HG03066 (cell line): ENCODE results near the gene DLG2.
A peak's percentile ranks its signal among the peaks of the same experiment; 100 is the strongest.

Experiments
- ATAC-seq: cut with Tn5 transposase; IDR thresholded peaks from one replicate; pipeline ENCODE4 v1.9.1; 2021; ENCODE audit warnings: low read depth; ENCODE audit not compliant: unreplicated experiment

The DLG2 gene

GRCh38 chr11:84628871-84629620, 998.1 kb downstream of the DLG2 start:
- no peak for ATAC-seq

- ATAC-seq = no peak
Observed at GRCh38 chr11:84626256-84626655, 1000.9 kb downstream of the DLG2 start.

- no peak for ATAC-seq
Observed at GRCh38 chr11:84612645-84613044, 1014.5 kb downstream of the DLG2 start.

GRCh38 chr11:84608837-84609196, 1018.3 kb downstream of the DLG2 start:
- no peak for ATAC-seq

GRCh38 chr11:84607975-84608836, 1018.9 kb downstream of the DLG2 start:
- no peak for ATAC-seq

DNA sequence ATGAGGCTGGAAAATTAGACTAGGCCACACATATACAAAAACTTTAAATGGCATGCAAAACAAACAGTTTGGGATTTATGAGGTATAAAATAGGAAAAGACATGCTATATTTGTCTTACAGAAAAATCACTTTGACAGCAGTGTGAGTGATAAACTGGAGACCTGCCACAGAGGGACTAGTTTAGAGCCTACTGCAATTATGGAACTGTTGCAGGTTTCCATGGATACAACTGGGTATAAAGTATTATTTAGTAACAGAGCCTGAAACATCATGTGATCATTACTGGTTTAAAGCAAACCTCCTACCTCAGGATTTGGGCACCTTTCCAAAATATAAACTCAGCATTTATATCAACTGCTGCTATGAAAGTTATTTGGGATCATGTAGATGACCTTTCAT, 1032.5 kb downstream of the DLG2 start:
- no peak for ATAC-seq

GRCh38 chr11:84590106-84590505, 1037.0 kb downstream of the DLG2 start:
- ATAC-seq = no peak

GRCh38 chr11:84588131-84588829, 1038.9 kb downstream of the DLG2 start:
- no peak for ATAC-seq

- ATAC-seq = no peak
Observed at GRCh38 chr11:84583106-84583505, 1044.0 kb downstream of the DLG2 start.

- no peak for ATAC-seq
Observed at GRCh38 chr11:84581083-84581482, 1046.1 kb downstream of the DLG2 start.

DNA sequence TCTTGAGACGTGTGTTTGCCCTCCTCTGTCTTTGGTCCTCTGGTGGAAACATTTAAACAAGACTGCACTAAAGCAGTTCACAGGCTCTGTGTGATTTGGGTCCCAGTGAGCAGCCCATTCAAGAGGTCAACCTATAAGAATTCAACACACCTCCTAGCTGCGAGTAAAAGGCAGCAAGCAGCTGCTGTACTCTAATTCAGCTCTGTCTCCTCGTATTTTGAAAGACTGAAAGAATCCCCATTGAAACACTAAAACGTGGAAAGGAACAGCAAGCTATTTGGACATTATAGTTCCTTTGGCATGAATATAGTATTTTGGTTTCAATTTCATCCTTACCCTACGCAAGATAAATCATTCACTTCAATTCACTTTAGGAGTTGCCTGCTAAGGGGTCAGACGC, 1046.7 kb downstream of the DLG2 start:
- no peak for ATAC-seq

- ATAC-seq = no peak
Observed at GRCh38 chr11:84573868-84574267, 1053.3 kb downstream of the DLG2 start.

DNA sequence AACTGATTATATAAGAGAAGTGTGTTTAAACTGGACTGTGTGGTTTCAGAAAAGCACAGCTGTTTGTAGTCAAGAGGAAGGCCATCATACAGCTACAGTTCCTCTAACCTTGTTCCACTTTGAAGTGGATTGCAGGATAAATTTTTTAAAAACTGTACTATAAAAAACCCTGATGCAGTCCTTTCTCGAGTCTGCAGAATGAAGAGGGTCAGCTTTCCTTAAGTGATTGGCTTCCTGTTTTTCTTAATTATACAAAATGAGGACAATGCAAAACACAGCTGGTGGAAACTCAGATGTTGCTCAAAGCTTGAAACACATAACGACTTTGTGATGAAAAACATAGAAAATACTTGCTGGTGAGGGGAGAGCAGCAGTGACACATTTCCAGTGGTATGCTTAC, 1060.5 kb downstream of the DLG2 start:
- no peak for ATAC-seq

- ATAC-seq = no peak
Observed at GRCh38 chr11:84564867-84565184, 1062.3 kb downstream of the DLG2 start.

DNA sequence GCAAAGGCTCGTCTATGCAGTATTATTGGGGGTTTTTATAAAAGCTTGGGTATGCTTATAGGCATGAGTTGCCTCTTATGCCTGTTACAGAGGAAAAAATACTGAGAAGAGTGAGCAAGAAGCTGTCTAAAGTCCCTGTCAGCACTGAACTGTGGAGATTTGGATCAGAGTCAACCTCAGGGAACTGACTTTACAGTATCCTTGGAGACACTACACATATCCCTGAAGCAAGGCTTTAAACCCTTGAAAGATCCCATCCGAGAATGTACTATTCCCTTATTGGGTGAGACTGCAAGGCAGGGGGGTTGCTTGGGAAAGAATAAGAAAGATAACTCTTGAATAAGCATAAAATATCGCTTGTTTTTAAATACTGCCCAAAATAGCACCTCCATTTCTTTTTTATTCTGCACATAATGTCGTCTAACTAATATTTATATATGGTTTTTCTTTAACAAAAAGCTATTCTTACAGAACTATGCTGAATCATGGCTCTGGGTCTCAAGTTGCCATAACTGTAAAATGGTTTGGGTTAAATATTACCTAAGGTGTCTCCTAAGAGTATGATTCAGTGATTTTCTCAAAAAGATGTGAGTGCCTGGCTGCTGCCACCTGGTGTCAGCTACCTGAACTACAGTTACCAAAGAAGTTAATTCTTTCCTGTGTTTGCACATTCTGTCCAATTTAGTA, 1062.8 kb downstream of the DLG2 start:
- ATAC-seq = peak; percentile 80

- ATAC-seq = no peak
Observed at GRCh38 chr11:84563356-84563755, 1063.8 kb downstream of the DLG2 start.

GRCh38 chr11:84560206-84560605, 1066.9 kb downstream of the DLG2 start:
- ATAC-seq = no peak

DNA sequence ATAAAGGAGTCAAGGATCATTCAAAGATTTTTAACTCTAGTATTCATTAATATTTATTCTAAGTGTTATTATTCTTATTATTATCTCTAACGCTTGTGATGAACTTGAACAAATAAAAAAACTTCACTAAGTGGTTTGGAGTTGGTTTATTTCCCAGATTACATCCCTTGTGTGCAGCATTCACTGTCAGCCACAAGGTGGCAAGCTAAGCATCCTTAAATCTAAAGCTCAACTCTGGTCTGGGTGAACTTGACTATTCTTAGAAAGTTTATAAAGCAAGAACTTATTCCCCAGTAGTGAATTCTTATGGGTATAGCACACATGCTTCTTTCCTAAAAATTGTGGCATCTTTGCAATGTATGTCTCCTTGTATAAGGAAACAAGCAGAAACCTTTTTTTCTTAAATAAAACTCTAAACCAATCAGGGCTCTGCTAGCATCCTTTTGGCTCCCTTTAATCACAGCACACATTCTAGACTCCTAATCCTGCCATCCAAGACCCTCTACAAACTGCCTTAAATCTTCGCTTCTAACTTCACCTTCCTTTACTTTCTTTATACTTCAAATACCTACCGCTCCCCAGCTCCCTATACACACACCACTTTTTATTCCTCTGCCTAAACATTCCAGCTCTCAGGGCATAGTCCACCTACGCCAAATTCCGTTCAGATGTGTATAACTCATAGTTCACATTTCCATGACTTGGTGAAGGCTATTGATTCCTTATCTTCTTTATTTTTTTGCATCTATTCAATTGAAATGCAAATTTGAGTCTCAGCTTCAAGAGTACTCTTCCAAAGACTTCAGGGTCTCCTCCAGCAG, 1068.8 kb downstream of the DLG2 start:
- ATAC-seq = peak; percentile 91

DNA sequence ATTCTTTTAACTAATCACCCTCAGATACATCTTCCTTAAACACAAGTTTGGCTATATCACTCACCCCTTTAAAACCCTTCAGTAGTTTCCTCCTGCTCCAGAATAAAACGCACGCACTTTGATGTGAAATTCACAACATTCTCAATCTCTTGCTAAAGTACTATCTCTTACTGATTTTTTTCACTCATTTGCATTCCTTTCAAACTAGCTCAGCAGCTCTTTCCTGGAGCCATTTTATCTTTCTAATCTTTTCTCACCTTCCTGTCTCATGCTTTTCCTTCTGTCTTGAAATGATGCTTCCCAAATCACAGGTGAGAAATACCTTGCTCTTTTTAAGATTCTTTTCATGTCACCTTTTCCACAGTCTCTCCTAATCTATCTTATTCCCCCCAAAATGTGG, 1074.4 kb downstream of the DLG2 start:
- ATAC-seq = no peak

GRCh38 chr11:84549217-84549616, 1077.9 kb downstream of the DLG2 start:
- ATAC-seq = peak; percentile 88
